GM20000 (cell line): Measurements from ENCODE around the gene CCDC15.

ENCODE experiments used
- DNase-seq: peaks from one replicate; pipeline ENCODE4 v3.0.0; 2012; ENCODE audit warnings: low spot score
- CTCF ChIP-seq: IDR thresholded peaks from 2 replicates; pipeline ENCODE4 v1.5.1; 2012; ENCODE audit warnings: mild to moderate bottlenecking, control low read depth; ENCODE audit errors: extremely low read depth, missing control alignments

Gene CCDC15

GRCh38 chr11:124920870-124921609, 33.0 kb upstream of the CCDC15 start:
- no peak for TF ChIP-seq CTCF
- DNase-seq, result peak; percentile 82

- no peak for DNase-seq
- no peak for TF ChIP-seq CTCF
Measured at GRCh38 chr11:124922831-124923230, 31.2 kb upstream of the CCDC15 start.

GRCh38 chr11:124923296-124923695, 30.7 kb upstream of the CCDC15 start:
- no peak for TF ChIP-seq CTCF

GRCh38 chr11:124928942-124929665, 24.9 kb upstream of the CCDC15 start:
- DNase-seq, result no peak
- TF ChIP-seq CTCF, result no peak

More at GRCh38 chr11:124923296-124923695, 30.7 kb upstream of the CCDC15 start:
- no peak for DNase-seq

GRCh38 chr11:124930799-124931198, 23.2 kb upstream of the CCDC15 start:
- peak; percentile 41 for DNase-seq
- TF ChIP-seq CTCF, result no peak

- TF ChIP-seq CTCF, result no peak
- DNase-seq, result no peak
Measured at GRCh38 chr11:124934862-124935547, 19.0 kb upstream of the CCDC15 start.
